Left ventricle myocardium superior (tissue), 1 donor: ENCODE data around the gene ARID1B. TPM values are rescaled to one million over a fixed set of nuclear protein-coding genes. Genes with fewer than 3 reads are reported as not detected.
"Not testable (repeated sequence)": the region's sequence is repeated elsewhere in the genome, so short reads cannot be mapped to it uniquely, and the experiment has no call there.

ENCODE experiments used
- ATAC-seq: fragments of 200-7000 bp; cut with Tn5 transposase; one replicate; pipeline ENCODE4 v1.9.1; 2020; ENCODE audit warnings: mild to moderate bottlenecking, moderate library complexity
- DNase-seq: peaks from one replicate; pipeline ENCODE4 v3.0.0-alpha.2; 2020
- intact Hi-C: fragments of 100-400 bp; cut with micrococcal nuclease; formaldehyde crosslinking; loops from one replicate; pipeline ENCODE4 v1.11.0; 2022
- total RNA-seq: library from RNA; stranded (reverse); fragmentation: NEBNext Ultra II Directional; extraction: Animal tissue kit (Norgen Biotek cat#: 25700); gene quantifications from one replicate; pipeline ENCODE4 v1.2.1, GENCODE V29; 2021
- donor health status: DM: no; HTN: yes; CAD: no; lungs with severe emphysema.

ARID1B gene
- total RNA-seq, 1 donor from 2014 or later = 46.6 TPM

DNA sequence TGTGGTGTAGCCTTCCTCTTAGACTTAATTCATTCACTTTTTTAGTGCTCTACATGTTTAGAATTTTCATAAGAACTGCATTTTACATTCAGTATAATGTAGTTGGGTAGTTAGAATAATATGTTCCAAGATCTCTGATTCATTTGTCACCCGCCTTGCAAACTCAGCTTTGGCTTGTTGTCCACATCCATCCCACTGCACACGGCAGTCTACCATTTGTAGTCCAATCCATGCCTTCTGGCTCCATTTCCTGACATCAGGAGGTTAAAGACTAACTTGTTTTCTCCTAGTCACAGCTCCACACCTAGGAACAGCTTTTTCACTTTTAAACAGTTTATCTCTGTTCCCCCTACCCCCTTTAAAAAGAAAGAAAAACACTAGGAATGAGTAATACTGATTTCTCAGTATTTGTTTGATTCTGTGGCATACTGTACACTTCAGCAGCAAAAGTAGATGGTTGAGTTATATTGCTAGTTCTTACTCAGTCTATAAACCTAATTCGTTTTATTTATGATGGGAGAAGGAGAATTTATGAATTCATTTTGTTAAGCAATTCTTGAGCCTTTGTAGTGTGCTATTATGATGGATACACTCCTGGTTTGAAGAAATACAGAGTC, 180.9 kb downstream of the ARID1B start:
- ATAC-seq = no peak
- intact Hi-C loops = no loop called here
- DNase-seq = no peak

DNA sequence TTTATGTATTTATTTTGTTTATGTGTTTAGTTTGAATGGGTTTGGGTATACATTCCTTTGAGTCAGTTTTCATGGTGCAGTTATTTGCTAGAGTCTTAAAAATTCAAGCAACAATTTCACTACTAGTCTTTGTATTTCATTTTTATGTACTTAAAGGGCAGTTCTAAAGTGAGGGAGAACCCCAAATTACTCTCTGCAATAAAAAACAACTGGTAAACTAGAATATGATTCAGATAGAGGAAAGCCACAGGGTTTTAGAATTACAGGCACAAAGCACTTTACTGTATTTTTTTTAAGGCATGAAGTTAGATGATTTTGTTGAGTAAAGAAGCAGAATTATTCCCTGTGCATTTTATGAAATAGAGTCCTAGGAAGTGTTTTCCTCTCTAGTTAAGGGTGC, 183.3 kb downstream of the ARID1B start:
- no peak for DNase-seq
- intact Hi-C loops = no loop called here
- no peak for ATAC-seq

DNA sequence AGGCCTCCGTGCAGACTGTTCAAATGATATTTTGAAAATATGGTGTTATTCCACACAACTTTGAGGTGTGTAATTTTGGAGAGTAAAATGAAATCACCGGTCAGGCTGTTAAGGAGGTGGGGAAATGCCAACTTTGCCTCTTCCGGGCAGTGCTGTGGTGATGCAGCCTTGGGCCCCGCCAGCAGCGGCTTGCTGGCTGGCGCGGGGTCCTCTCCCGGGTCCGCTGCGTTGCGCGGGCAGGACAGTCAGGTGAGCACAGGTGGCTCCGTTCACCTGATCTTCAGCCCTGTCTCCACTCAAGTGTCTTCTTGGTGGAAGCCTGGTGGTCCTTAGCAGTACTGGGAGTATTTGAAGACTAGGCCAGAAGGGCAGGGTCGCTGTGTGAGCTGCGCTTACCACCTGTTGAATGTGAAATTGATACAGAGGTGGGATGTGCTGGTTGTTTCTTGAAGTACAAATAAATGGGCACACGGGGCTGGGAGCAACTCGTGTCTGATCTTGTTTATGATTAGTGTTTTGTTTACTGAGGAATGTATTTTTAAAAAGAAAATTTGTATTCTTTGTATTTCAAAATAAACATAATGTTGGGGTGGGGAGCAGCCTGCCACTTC, 184.2 kb downstream of the ARID1B start:
- ATAC-seq (no peak), DNase-seq (no peak)
- intact Hi-C loops = no loop called here

DNA sequence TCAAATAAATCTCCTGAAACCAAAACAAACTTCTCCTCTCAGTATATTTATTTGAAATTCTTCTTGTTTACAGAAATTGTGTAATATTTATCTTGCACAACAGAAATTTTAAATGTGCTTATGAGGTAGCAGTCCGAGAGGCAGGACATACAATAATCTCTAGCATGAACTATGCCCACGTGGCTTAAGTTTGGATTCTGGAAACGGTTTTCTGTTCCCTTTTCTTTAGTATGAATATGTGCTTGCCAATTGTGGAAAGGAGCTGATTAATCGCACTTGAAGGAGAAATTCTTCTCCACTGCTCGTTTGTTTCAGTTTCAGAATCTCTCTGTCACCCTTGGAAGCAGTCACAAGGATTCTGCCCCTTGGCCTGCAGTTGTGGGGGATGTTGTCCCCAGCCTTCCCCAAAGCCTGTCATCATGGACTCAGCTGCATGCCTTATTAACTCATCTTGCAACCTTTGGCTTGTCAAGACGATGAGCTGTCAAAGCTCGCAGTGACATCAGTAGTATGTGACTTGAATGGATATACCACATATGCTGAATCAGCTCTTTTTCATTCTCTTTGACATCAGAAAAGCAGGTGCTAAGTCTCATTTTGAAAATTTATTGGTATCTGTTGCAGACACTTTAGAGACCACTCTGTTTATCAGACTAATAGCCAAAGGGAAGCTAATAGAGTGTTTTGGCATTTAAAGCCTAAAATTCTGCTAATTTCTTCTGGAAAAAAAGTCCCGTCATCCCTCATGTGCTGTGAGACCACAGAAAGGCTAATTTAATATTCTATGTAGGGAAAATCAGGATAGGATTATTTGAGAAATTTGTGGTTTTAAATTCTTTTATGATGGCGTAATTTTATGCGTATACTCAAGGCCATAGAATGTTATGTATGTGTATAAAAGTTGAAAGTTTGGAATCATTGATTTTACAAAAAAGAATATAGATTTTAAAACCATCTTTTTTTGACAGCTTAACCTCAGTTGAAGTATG, 186.8 kb downstream of the ARID1B start:
- DNase-seq (no peak), ATAC-seq (peak; percentile 49)
- intact Hi-C loops = no loop called here

DNA sequence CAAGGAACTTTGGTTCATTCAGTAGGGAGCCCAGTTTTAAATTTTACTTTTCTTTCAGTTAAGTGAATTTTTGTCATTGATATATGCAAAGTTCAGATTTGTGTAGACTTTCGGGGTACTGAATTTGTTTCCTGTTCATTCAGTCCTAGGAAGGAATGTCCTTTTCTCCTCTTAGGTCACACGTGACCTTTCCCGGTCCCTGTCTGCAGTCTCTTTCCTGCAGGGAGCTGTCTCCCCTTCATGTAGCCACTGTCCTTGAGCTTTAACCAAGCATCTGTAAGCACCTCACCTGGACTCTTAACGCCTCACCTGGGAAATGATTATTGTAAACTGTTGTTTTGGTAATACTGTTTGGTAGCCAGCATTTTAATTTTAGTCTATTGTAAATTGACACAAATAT, 190.7 kb downstream of the ARID1B start:
- DNase-seq (no peak), ATAC-seq (peak; percentile 56)
- intact Hi-C loops = no loop called here

DNA sequence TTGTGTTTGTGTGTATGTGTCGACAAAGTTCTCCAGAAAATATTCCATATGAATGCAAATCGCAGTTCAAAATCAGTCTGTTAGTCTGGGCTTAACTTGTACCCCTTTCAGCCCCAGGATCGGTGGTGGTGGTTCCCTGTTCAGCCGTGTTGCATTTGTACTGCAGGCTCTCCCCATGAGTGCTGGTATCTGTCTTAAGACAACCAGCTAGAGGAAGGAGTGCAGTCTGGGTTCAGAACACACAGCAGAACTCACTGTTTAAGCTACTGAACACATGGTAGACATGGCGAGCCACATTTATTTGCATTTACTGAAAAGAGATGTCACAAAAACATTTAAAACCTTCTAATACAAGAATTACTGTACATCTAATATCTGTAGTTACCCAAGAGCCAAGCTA, 192.1 kb downstream of the ARID1B start:
- DNase-seq = no peak
- intact Hi-C loops = no loop called here
- peak; percentile 33 for ATAC-seq

DNA sequence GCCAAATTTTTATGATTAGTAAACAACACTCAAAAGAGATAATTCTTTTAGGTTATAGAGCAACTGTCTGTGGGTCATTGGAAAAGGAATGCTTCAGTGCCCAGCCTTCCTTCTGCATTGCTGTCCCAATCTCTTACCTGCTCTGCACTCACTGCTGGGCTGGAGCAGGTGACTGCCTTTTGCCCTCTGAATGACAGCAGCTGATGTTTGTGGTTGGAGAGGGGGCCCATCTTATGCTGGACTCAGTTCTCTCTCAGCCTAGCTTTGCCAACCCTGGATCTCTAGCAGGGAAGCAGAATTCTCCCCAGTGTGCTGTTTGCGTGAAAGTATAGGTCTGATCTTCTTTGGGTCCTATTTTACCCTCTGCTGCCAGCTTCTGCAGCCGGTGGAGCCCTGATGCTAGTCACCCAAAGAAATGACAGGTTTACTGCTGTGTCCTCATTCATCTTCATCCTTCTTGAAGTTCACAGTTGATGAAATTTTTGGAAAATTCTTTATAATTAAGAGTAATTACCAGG, 193.5 kb downstream of the ARID1B start:
- intact Hi-C loops = no loop called here
- DNase-seq (no peak), ATAC-seq (no peak)

DNA sequence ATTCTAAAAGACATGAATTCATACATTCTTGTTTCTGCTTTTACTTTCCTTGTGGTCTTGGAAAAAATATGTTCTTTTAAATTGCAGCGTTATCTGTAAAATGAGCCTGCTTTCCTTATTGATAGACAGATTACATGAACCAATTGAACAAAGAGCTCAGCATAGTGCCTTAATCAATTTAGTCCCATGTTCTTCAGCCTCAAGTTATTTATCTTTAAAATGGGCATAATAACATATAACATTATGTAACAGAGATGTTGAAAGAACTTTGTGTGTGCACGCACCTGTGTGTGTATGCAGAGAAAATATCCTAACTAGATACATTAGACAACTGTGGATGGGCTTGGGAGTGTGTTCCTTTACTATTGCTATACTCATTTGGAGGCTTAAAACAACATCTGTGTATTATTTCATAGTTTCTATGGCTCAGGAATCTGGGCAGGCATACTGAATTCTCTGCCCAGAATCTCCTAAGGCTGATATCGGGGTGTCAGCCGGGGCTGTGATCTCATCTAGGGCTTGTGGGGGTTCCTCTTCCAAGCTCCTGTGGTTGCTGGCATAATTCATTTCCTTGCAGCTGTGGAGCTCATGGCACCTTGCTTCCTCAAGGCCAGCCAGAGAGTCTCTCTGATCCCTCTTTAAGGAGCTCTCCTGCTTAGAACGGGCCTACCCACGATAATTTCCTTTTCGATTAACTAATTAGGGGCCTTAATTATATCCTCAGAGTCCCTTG, 194.1 kb downstream of the ARID1B start:
- no peak for DNase-seq
- ATAC-seq = no peak
- intact Hi-C loops = no loop called here

DNA sequence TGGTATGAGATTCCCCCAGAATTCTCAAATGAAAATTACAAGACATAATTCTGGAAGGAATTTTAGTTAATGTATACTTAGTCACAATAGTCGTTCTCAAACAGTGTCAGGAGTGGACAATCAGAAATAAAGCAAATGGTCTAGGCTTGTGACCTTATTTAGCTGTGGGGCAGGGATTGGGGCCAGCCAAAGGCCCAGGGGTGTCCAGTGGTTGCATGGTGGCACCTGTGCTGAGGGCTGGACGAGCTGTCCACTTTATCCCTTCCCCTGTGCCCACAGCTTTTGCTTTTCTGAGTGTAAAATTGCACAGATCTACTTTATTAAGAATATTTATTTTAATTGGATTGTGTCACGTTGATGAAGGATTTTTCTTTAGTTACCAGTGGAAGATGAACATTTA, 195.0 kb downstream of the ARID1B start:
- intact Hi-C loops = no loop called here
- ATAC-seq (peak; percentile 32), DNase-seq (no peak)

DNA sequence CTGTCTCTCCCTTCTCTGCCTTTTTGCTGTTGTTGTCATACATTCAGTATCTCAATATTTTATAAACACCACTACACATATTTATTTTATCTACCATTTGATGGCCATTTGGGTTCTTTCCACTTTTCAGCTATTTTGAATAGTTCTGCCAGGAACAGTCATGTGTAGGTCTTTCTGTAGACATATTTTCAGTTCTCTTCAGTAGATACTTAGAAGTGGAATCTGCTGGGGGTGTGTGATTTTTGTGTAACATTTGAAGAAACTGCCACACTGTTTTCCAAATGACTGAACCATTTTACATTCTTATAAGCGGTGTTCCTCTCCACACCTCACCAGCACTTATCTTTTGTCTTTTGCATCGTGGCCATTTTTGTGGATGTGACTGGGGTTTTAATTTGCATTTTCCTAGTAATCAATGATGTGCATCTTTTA, 197.7 kb downstream of the ARID1B start:
- intact Hi-C loops = no loop called here
- DNase-seq (no peak), ATAC-seq (no peak)

DNA sequence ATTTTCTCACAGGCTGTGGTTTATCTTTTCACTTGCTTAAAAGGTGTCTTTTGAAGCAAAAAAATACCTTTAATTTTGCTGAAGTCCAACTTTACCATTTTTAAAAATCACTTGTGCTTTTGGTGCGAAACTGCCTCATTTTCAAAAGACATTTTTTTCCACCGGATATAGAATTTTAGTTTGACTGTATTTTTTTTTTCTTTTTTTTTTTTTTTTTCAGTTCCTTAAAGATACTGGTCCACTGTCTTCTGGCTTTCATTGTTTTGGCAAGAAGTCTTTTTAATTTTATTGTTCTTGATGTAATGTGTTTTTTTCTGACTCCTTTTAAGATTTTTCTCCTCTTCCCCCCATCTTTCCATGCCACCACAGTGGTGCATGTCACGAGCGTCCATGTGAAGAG, 198.2 kb downstream of the ARID1B start:
- DNase-seq (no peak), ATAC-seq (no peak)
- intact Hi-C loops = no loop called here

DNA sequence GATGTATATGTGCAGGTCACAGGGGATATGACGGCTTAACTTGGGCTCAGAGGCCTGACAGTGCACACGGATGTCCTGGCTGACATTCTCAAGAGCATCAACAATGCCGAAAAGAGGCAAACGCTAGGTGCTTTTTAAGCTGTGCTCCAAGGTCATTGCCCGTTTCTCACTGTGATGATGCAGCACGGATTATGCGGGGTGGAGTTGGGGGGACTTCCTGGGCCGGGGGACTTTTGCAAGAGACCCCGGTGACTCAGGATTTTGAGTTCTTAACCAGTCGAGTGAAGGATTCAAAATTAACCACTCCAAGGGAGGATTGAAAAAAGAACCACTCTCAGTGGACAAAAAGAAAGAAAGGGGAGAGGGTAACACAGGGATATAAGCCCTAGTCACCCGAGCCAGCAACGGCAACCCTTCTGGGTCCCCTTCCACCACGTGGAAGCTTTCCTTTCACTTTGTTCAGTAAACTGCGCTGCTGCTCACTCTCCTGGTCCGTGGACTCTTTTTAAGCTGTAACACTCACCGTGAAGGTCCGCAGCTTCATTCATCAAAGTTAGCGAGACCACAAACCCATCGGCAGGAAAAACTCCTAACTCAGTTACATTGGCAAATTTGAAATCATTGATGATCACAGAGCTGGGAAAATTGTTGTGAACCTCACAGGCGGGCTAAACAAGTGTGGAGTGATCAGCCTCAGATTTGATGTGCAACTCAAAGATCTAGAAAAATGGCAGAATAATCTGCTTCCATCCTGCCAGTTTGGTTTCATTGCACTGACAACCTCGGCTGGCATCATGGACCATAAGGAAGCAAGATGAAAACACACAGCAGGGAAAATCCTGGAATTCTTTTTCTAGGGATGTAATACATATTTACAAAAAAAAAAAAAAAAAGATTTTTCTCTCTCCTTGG, 199.3 kb downstream of the ARID1B start:
- no peak for DNase-seq
- peak; percentile 29 for ATAC-seq
- intact Hi-C loops = no loop called here

DNA sequence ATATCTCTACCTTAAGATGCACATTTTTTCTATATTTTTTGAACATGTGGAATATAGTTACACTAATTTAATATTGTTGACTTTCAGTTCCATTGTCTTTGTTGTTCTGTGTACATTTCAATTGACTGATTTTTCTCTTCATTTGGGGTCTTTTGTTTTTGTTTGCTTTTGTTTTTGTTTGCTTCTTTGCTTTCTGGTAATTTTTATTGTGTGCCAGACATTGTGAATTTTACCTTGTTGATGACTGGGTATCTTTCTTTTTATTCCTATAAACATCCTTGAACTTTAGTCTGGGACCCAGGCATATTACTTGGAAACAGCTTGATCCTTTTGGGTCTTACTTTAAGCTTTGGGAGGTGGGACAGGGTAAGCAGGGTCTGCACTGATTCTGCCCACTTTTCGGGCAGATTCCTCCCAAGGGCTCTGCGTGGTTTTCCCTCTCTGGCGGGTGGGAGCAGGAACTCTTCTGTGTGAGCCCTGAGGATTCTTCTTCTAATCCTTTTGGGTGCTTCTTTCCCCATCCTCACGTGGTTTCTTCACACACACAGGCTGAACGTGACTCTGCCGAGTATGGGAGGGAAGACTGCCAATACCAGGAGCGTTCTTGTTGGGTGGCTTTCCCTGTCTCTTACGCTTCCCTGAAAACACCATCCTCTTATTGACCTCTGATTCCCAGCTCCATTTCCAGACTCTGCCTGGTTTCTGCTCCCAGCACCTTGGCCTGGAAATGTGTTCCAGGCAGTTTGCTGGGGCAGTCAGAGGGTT, 200.5 kb downstream of the ARID1B start:
- DNase-seq (no peak), ATAC-seq (peak; percentile 83)
- intact Hi-C loops = no loop called here

DNA sequence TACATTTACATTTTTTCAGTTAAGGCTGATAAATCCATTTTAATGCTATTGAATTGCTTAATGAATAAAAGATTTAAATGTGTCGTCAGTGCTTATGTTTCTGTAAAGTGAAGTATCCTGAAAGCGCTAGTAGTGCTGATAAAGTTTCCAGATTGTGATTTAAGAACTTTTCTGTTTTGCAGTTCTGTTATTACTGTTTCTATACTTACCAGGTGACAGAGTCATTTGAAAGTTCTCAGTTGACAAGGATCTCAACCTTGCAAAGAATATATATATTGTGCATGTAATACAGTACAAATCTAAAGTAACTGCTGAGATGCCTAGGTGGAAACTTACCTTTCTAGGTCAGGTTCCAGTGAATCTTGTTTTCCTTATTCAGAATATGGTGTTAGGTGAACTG, 201.8 kb downstream of the ARID1B start:
- intact Hi-C loops = no loop called here
- DNase-seq = no peak
- ATAC-seq = no peak

DNA sequence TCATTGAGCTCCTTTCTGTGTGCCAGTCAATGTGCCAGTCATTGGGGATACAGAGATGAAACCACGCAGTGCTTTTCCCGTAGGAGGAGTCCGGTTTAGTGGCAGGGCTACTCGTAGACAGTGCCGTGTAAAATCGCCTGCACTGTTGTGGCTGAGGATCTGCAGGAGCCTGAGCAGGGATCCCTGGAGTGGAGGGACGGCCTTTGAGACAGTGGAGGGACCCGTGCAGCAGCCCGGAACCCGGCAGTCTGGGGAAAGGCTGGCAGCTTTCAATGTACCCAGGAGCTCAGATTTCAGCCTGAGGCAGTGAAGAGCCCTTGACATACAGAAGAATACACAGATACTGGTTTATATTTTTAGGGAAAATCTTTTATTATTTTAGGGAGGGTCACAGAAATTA, 203.3 kb downstream of the ARID1B start:
- ATAC-seq (peak; percentile 40), DNase-seq (no peak)
- intact Hi-C loops = no loop called here

DNA sequence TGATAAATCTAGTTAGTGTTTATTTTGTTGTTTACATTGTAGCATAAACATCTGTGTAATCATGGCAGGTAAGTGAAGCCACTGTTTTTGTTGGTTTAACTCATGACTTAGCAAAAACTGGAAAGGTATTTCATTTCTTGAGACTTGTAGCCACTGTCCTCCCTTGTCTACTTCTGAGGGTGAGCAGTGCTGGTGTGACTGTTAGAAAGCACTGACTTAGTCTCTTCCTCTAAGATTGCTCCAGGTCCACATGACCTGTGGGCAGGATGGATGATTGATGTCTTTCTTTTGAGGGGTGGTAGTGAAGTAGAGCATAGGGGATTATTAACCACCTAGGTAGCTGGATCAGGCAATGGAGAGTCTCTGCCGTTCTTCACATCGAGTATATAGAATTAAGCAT, 203.8 kb downstream of the ARID1B start:
- no peak for DNase-seq
- intact Hi-C loops = no loop called here
- no peak for ATAC-seq

DNA sequence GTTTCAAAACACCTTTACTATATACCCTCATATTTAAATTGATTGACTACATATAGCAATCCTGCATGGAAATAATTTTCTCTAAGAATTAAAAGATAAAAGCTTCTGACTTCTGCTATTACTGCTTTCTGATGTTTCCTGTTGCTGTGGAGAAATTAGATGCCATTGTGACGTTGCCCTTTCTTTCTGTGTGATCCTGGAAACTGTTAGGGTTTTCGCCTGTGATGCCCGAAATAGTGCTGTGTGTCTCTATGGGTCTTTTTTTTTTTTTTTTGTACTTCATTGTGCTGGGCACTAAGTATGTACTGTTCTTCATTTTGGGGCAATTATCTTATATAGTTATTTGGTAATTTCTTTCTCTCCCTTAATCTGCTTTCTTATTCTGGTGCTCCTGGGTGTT, 205.0 kb downstream of the ARID1B start:
- intact Hi-C loops = no loop called here
- ATAC-seq (no peak), DNase-seq (no peak)

DNA sequence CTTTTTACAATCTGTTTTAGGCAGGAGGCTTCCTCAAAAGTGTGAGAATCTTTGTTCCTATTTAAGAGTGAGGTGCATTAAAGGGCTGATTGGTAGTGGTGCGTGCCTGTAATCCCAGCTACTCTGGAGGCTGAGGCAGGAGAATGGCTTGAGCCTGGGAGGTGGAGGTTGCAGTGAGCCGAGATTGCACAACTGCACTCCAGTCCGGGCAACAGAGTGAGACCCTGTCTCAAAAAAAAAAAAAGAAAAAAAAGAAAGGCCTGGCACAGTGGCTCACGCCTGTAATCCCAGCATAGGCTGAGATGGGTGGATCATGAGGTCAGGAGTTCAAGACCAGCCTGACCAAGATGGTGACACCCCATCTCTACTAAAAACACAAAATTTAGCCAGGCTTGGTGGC, 205.7 kb downstream of the ARID1B start:
- intact Hi-C loops, ATAC-seq, DNase-seq: not testable (repeated sequence)
